SK-N-SH (cell line): ENCODE data around the gene MUSK. TPM values are rescaled to one million over a fixed set of nuclear protein-coding genes. Genes with fewer than 3 reads are reported as not detected.

Experiments used
- CTCF ChIA-PET: fragments of 300-600, 350-600 bp; formaldehyde crosslinking; extraction: SDS; loops from one replicate; lab custom pipeline; 2021; lab: Yijun Ruan, JAX
- POLR2A ChIA-PET: fragments of 350-600 bp; sonication (Branson Sonifier 250); formaldehyde crosslinking; extraction: SDS; loops from one replicate; lab custom pipeline; 2020; ENCODE audit warnings: antibody characterized with exemption, inconsistent platforms; lab: Yijun Ruan, JAX
- DNase-seq: peaks from one replicate; pipeline ENCODE4 v3.0.0; 2012
- H2AFZ ChIP-seq: fragments of 200-600 bp; sonication (generic); 2 replicates; pipeline ENCODE4 v1.8.1; 2016; ENCODE audit warnings: antibody characterized with exemption, mild to moderate bottlenecking, low read depth
- H3F3A ChIP-seq: fragments of 200-600 bp; sonication (generic); replicated peaks from 2 replicates; pipeline ENCODE3; 2016; ENCODE audit warnings: antibody characterized with exemption, mild to moderate bottlenecking; ENCODE audit not compliant: insufficient read depth
- H3K27ac ChIP-seq, 2 experiments: fragments of 200-500 bp in 1 of 2; fragments of 200-600 bp in 1 of 2; sonication (Bioruptor generic) in 1 of 2; sonication (generic), shearing (Covaris generic) in 1 of 2; 2 replicates each; pipeline versions ENCODE4 v1.5.1 to v1.6.1; 2014 to 2016; ENCODE audit warnings: low read depth in 2 of 2, inconsistent platforms in 1 of 2, low read length in 1 of 2, mild to moderate bottlenecking in 1 of 2, mixed read lengths in 1 of 2
- H3K27me3 ChIP-seq: fragments of 200-600 bp; sonication (generic), shearing (Covaris generic); 2 replicates; pipeline ENCODE4 v1.6.1; 2016; ENCODE audit warnings: mixed run types; ENCODE audit not compliant: insufficient read depth
- H3K36me3 ChIP-seq, 2 experiments: fragments of 200-500 bp in 1 of 2; fragments of 200-600 bp in 1 of 2; sonication (Bioruptor generic) in 1 of 2; sonication (generic) in 1 of 2; replicated peaks in 1 of 2; 2 replicates each; pipeline versions ENCODE3 to v1.5.1; 2014 to 2016; ENCODE audit warnings: low read length in 1 of 2, mild to moderate bottlenecking in 1 of 2; ENCODE audit not compliant: insufficient read depth in 2 of 2, control insufficient read depth in 1 of 2
- H3K4me1 ChIP-seq, 2 experiments: fragments of 200-500 bp in 1 of 2; fragments of 200-600 bp in 1 of 2; sonication (Bioruptor generic) in 1 of 2; sonication (generic), shearing (Covaris generic) in 1 of 2; 2 replicates each; pipeline versions ENCODE4 v1.5.1 to v1.6.1; 2014 to 2016; ENCODE audit warnings: low read depth in 1 of 2, low read length in 1 of 2, mixed run types in 1 of 2; ENCODE audit not compliant: insufficient read depth in 2 of 2, control insufficient read depth in 1 of 2
- H3K4me2 ChIP-seq: fragments of 200-600 bp; sonication (generic), shearing (Covaris generic); 2 replicates; pipeline ENCODE4 v1.6.1; 2017; ENCODE audit warnings: mixed run types
- H3K4me3 ChIP-seq, 2 experiments: fragments of 200-500 bp in 1 of 2; fragments of 200-600 bp in 1 of 2; sonication (Bioruptor generic) in 1 of 2; sonication (generic), shearing (Covaris generic) in 1 of 2; 2 replicates each; pipeline versions ENCODE4 v1.5.1 to v1.8.1; 2014 to 2016; ENCODE audit warnings: low read depth in 2 of 2, inconsistent platforms in 1 of 2, low read length in 1 of 2, mild to moderate bottlenecking in 1 of 2, mixed read lengths in 1 of 2, moderate library complexity in 1 of 2
- H3K79me2 ChIP-seq: fragments of 200-600 bp; sonication (generic); 2 replicates; pipeline ENCODE4 v1.8.1; 2017; ENCODE audit warnings: mild to moderate bottlenecking; ENCODE audit not compliant: insufficient read depth
- H3K9ac ChIP-seq: fragments of 200-600 bp; sonication (generic); 2 replicates; pipeline ENCODE4 v1.6.1; 2017; ENCODE audit warnings: mixed run types
- H3K9me2 ChIP-seq: fragments of 200-600 bp; sonication (generic); 2 replicates; pipeline ENCODE4 v1.6.1; 2017; ENCODE audit warnings: mixed run types
- H3K9me3 ChIP-seq: fragments of 200-600 bp; sonication (generic); 2 replicates; pipeline ENCODE4 v1.6.1; 2017; ENCODE audit warnings: mixed run types, mild to moderate bottlenecking, moderate library complexity
- H4K20me1 ChIP-seq: fragments of 200-600 bp; sonication (generic); 2 replicates; pipeline ENCODE4 v1.6.1; 2017; ENCODE audit warnings: mild to moderate bottlenecking, mixed run types; ENCODE audit not compliant: insufficient read depth
- EP300 ChIP-seq, 2 experiments: IDR thresholded peaks; 2 replicates each; pipeline versions ENCODE4 v1.4.0 to v1.6.1; 2012; ENCODE audit warnings: borderline replicate concordance in 1 of 2, low read depth in 1 of 2, low read length in 1 of 2
- FOSL2 ChIP-seq: IDR thresholded peaks from 2 replicates; pipeline ENCODE4 v1.4.0; 2012; ENCODE audit warnings: low read depth, mild to moderate bottlenecking, moderate library complexity, borderline replicate concordance
- FOXJ3 ChIP-seq: sonication (generic); formaldehyde crosslinking; IDR thresholded peaks from 2 replicates; pipeline ENCODE4 v1.5.1; 2020; ENCODE audit warnings: mild to moderate bottlenecking, missing genetic modification reagents
- GABPA ChIP-seq: IDR thresholded peaks from 2 replicates; pipeline ENCODE4 v1.4.0; 2012; ENCODE audit warnings: low read depth, mild to moderate bottlenecking
- GATA2 ChIP-seq: sonication (generic); formaldehyde crosslinking; IDR thresholded peaks from 2 replicates; pipeline ENCODE4 v1.5.0; 2020; ENCODE audit warnings: mild to moderate bottlenecking, missing genetic modification reagents
- JUND ChIP-seq: IDR thresholded peaks from 2 replicates; pipeline ENCODE4 v1.4.0; 2012
- MXI1 ChIP-seq: IDR thresholded peaks from 2 replicates; pipeline ENCODE4 v1.6.1; 2012; ENCODE audit warnings: mild to moderate bottlenecking, low read depth, low read length, improper control_type of control experiment
- NRF1 ChIP-seq: IDR thresholded peaks from 2 replicates; pipeline ENCODE4 v1.6.1; 2012; ENCODE audit warnings: low read depth, mild to moderate bottlenecking, low read length
- POLR2AphosphoS5 ChIP-seq: IDR thresholded peaks from 2 replicates; pipeline ENCODE4 v1.6.1; 2012; ENCODE audit warnings: low read depth, low read length
- RCOR1 ChIP-seq: fragments of 150-350 bp; IDR thresholded peaks from 2 replicates; pipeline ENCODE4 v1.6.1; 2017; ENCODE audit warnings: antibody characterized with exemption, low read length
- RFX5 ChIP-seq: IDR thresholded peaks from 2 replicates; pipeline ENCODE4 v1.6.1; 2012; ENCODE audit warnings: mild to moderate bottlenecking, improper control_type of control experiment, low read length
- RXRA ChIP-seq: IDR thresholded peaks from 2 replicates; pipeline ENCODE4 v1.4.0; 2012; ENCODE audit warnings: low read depth, mild to moderate bottlenecking, borderline replicate concordance
- TCF12 ChIP-seq: IDR thresholded peaks from 2 replicates; pipeline ENCODE4 v1.4.0; 2012
- TEAD4 ChIP-seq: IDR thresholded peaks from 2 replicates; pipeline ENCODE4 v1.4.0; 2012; ENCODE audit warnings: mild to moderate bottlenecking, borderline replicate concordance; ENCODE audit not compliant: insufficient read depth
- USF1 ChIP-seq: IDR thresholded peaks from 2 replicates; pipeline ENCODE4 v1.4.0; 2012; ENCODE audit warnings: low read depth, borderline replicate concordance
- WGBS: methylation state at CpG from one replicate; pipeline ENCODE4 v1.1.6; 2017; ENCODE audit warnings: low lambda C conversion rate; 5-methylcytosine and 5-hydroxymethylcytosine counted together
- polyA plus RNA-seq, 3 experiments: library from polyadenylated mRNA; depleted of rRNA; stranded (reverse); fragments of >200 nt; gene quantifications; 2 replicates each; pipeline ENCODE4 v1.2.3, GENCODE V29; 2012
- TF ChIP-seq, protein P1 (sequence below): fragments of 150-350 bp; IDR thresholded peaks from 2 replicates; pipeline ENCODE4 v1.6.1; 2016; ENCODE audit warnings: mild to moderate bottlenecking, low read depth, low read length
- TF ChIP-seq, protein P2 (sequence below): IDR thresholded peaks from 2 replicates; pipeline ENCODE4; 2012

MUSK gene
- polyA plus RNA-seq, 1 of the 3 experiments (the other 2 are of a cell fraction), result not detected

DNA sequence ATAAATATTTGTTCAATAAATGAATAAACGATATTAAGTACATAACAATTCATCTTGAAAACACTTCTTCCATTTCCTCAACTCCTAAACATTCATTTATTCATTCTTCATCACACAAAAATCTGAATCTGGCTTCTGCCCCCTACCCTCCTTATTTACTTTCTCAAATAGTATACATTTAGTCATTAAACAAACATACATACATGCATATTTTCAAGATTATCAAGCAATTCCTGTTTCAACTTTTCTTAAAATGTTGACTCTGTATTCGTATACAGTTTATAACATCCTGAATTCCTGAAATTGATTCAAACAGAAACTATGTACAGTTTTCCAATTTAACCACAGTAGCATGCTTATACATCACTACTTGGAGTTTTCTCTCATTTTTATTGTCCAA, 129.0 kb downstream of the MUSK start:
- WGBS, result 40% methylated on average over 2 of the region's 2 CpGs
- ChIA-PET POLR2A (no interaction called here), CTCF (no interaction called here)
- no peaks in the 10 kb centered on the region for H3K9me2 ChIP-seq
- no peak overlapping the region for H3K9ac ChIP-seq
- DNase-seq, result no peak
- TF ChIP-seq FOSL2, result peak; percentile 40; the same call in 1 of the 2 replicates
- TF ChIP-seq GABPA, result no peak
- no peak for TF ChIP-seq MXI1
- no peak for TF ChIP-seq RXRA
- TF ChIP-seq RCOR1, result no peak
- TF ChIP-seq EP300 (IDR thresholded peaks at IDR 0.05; ENCODE audit: borderline replicate concordance in 1 of 2, low read depth in 1 of 2, low read length in 1 of 2), result peak in 1 of 2 experiments; percentile 60; a peak in 1 of 4 replicates
- TF ChIP-seq JUND, result peak; percentile 48
- no peak for TF ChIP-seq USF1
- TF ChIP-seq RFX5, result no peak
- TF ChIP-seq TEAD4, result peak; percentile 28; the same call in 1 of the 2 replicates
- TF ChIP-seq, protein P1, sequence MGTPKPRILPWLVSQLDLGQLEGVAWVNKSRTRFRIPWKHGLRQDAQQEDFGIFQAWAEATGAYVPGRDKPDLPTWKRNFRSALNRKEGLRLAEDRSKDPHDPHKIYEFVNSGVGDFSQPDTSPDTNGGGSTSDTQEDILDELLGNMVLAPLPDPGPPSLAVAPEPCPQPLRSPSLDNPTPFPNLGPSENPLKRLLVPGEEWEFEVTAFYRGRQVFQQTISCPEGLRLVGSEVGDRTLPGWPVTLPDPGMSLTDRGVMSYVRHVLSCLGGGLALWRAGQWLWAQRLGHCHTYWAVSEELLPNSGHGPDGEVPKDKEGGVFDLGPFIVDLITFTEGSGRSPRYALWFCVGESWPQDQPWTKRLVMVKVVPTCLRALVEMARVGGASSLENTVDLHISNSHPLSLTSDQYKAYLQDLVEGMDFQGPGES, result no peak
- TF ChIP-seq TCF12, result peak; percentile 52
- no peak for TF ChIP-seq NRF1
- no peak for TF ChIP-seq GATA2
- TF ChIP-seq, protein P2, sequence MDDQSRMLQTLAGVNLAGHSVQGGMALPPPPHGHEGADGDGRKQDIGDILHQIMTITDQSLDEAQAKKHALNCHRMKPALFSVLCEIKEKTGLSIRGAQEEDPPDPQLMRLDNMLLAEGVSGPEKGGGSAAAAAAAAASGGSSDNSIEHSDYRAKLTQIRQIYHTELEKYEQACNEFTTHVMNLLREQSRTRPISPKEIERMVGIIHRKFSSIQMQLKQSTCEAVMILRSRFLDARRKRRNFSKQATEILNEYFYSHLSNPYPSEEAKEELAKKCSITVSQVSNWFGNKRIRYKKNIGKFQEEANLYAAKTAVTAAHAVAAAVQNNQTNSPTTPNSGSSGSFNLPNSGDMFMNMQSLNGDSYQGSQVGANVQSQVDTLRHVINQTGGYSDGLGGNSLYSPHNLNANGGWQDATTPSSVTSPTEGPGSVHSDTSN, result no peak
- H3K79me2 ChIP-seq, result no peaks in the 10 kb centered on the region
- H3K4me2 ChIP-seq, result 0 out of 2 replicates have a peak overlapping the region, but pooled peaks have one; percentile 5
- H3K4me1 ChIP-seq, result no peaks in the 10 kb centered on the region
- H4K20me1 ChIP-seq, result no peaks in the 10 kb centered on the region
- no peak overlapping the region for H3K4me3 ChIP-seq
- peaks cover 5% of the 10 kb centered on the region for H3F3A ChIP-seq
- H3K36me3 ChIP-seq, result no peaks in the 10 kb centered on the region
- H2AFZ ChIP-seq, result no peak overlapping the region
- no peaks in the 10 kb centered on the region for H3K27me3 ChIP-seq
- no peaks in the 10 kb centered on the region for H3K9me3 ChIP-seq
- H3K27ac ChIP-seq, result peak overlapping the region in 1 of 2 experiments; percentile 30; a peak in 1 of 4 replicates

DNA sequence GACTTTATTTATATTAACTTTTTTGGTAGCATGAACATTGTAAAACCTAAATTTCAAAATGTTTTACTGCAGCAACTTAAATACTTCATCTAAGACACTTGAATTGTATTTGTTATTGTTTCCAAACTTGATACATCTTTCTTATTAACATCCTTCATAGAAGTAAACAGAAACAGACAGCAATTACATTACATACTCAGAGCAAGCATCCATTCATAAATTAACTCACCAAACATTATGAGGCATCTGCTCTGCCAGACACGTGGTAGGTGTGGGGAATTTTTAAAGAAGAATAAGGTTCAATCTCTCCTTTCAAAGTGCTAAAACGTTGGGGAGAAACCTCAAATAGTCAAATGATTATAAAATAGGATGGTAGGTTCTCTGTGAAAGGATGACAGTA, 130.8 kb downstream of the MUSK start:
- TF ChIP-seq TCF12 (no peak), FOXJ3 (CRISPR knock-in tag) (no peak), RCOR1 (no peak), FOSL2 (no peak), RFX5 (no peak), GABPA (no peak), POLR2AphosphoS5 (no peak)
- TF ChIP-seq, all 33 proteins: peak for 0
- ChIA-PET CTCF (interaction anchor here (1.3 kb wide), 1 partner anchor 237 kb away, joined by 4 read pairs; no protein-coding TSS in a partner anchor), POLR2A (no interaction called here)
- Histone ChIP-seq H3K4me3 (no peak overlapping the region), H3K9ac (no peak overlapping the region), H3K9me2 (no peaks in the 10 kb centered on the region), H3K27ac (no peak overlapping the region), H4K20me1 (no peaks in the 10 kb centered on the region), H3K4me2 (no peak overlapping the region), H3K4me1 (no peaks in the 10 kb centered on the region; a peak in 1 of 4 replicates), H3K9me3 (no peaks in the 10 kb centered on the region), H3K79me2 (no peaks in the 10 kb centered on the region), H3K27me3 (no peaks in the 10 kb centered on the region), H3K36me3 (no peaks in the 10 kb centered on the region), H3F3A (peaks cover 5% of the 10 kb centered on the region), H2AFZ (0 out of 2 replicates have a peak overlapping the region, but pooled peaks have one; percentile 44)
- WGBS, result 22% methylated on average over 2 of the region's 2 CpGs
- DNase-seq, result no peak
